ENCODE data around the gene GPATCH1. TPM values are rescaled to one million over a fixed set of nuclear protein-coding genes. Genes with fewer than 3 reads are reported as not detected.

Gene GPATCH1
- total and polyA plus RNA-seq, 2 experiments from 2014 or later, result 5.7 to 6.4 TPM

- DNase-seq (ENCODE audit: low read depth in 1 of 2, low spot score in 1 of 2), result no peak
- H3K36me3 ChIP-seq, result peaks cover 51% of the 10 kb centered on the region
These were observed 17.1 kb downstream of the GPATCH1 start for GRCh38 chr19:33098055-33098534.

GRCh38 chr19:33100894-33101644, 20.1 kb downstream of the GPATCH1 start:
- Histone ChIP-seq H3K4me3 (no peak overlapping the region), H3K27ac (no peak overlapping the region), H3K9me3 (ENCODE audit: low read depth) (no peaks in the 10 kb centered on the region), H3K27me3 (no peaks in the 10 kb centered on the region), H3K4me1 (ENCODE audit: low read depth) (no peaks in the 10 kb centered on the region), H3K36me3 (peaks cover 34% of the 10 kb centered on the region)
- DNase-seq (ENCODE audit: low read depth in 1 of 2, low spot score in 1 of 2), result no peak
- TF ChIP-seq CTCF (IDR thresholded peaks at IDR 0.05; ENCODE audit: low read depth, low read length), result no peak

More at GRCh38 chr19:33098055-33098534, 17.1 kb downstream of the GPATCH1 start:
- Histone ChIP-seq H3K4me3 (no peak overlapping the region), H3K27me3 (no peaks in the 10 kb centered on the region), H3K9me3 (ENCODE audit: low read depth) (no peaks in the 10 kb centered on the region), H3K4me1 (ENCODE audit: low read depth) (no peaks in the 10 kb centered on the region), H3K27ac (no peak overlapping the region)
- TF ChIP-seq CTCF (IDR thresholded peaks at IDR 0.05; ENCODE audit: low read depth, low read length), result no peak

- Histone ChIP-seq H3K4me1 (ENCODE audit: low read depth) (no peaks in the 10 kb centered on the region), H3K9me3 (ENCODE audit: low read depth) (no peaks in the 10 kb centered on the region), H3K27ac (no peak overlapping the region), H3K4me3 (no peak overlapping the region), H3K36me3 (peaks cover 34% of the 10 kb centered on the region), H3K27me3 (no peaks in the 10 kb centered on the region)
- TF ChIP-seq CTCF (IDR thresholded peaks at IDR 0.05; ENCODE audit: low read depth, low read length), result no peak
- no peak for DNase-seq (ENCODE audit: low read depth in 1 of 2, low spot score in 1 of 2)
These were observed 21.9 kb downstream of the GPATCH1 start for GRCh38 chr19:33102893-33103292.

GRCh38 chr19:33108161-33108560, 27.2 kb downstream of the GPATCH1 start:
- Histone ChIP-seq H3K27me3 (no peaks in the 10 kb centered on the region), H3K4me1 (ENCODE audit: low read depth) (no peaks in the 10 kb centered on the region), H3K4me3 (no peak overlapping the region), H3K36me3 (peaks cover 35% of the 10 kb centered on the region), H3K27ac (no peak overlapping the region), H3K9me3 (ENCODE audit: low read depth) (no peaks in the 10 kb centered on the region)
- no peak for TF ChIP-seq CTCF (IDR thresholded peaks at IDR 0.05; ENCODE audit: low read depth, low read length)
- DNase-seq (ENCODE audit: low read depth in 1 of 2, low spot score in 1 of 2), result no peak

- TF ChIP-seq CTCF (IDR thresholded peaks at IDR 0.05; ENCODE audit: low read depth, low read length), result no peak
- H3K4me1 ChIP-seq (ENCODE audit: low read depth), result no peaks in the 10 kb centered on the region
- no peaks in the 10 kb centered on the region for H3K27me3 ChIP-seq
- H3K4me3 ChIP-seq, result no peak overlapping the region
- H3K9me3 ChIP-seq (ENCODE audit: low read depth), result no peaks in the 10 kb centered on the region
- H3K27ac ChIP-seq, result no peak overlapping the region
- peaks cover 44% of the 10 kb centered on the region for H3K36me3 ChIP-seq
- peak in 1 of 2 donors; percentile 52 for DNase-seq (ENCODE audit: low read depth in 1 of 2, low spot score in 1 of 2)
These were observed 29.3 kb downstream of the GPATCH1 start for GRCh38 chr19:33110137-33110910.

Measured in cardiac muscle cell (in vitro differentiated cells and primary cell).